Spleen (tissue), 7 donors: ENCODE measurements around the gene GET4.

Experiments used
- POLR2A ChIP-seq, 3 donors: fragments of 450-650 bp; IDR thresholded peaks; one replicate each; pipeline ENCODE4 v1.5.1; 2017; ENCODE audit warnings: antibody characterized with exemption in 3 of 3, mild to moderate bottlenecking in 1 of 3
- POLR2AphosphoS5 ChIP-seq, 3 donors: sonication (generic); formaldehyde crosslinking; IDR thresholded peaks; one replicate each; pipeline ENCODE4 v1.5.1; 2017; ENCODE audit warnings: antibody characterized with exemption in 3 of 3
- TF ChIP-seq, protein P1 (sequence below), 11 experiments: fragments of 200-600 bp in 7 of 11; fragments of 450-650 bp in 4 of 11; sonication (generic) in 4 of 11; IDR thresholded peaks in 8 of 11; conservative IDR thresholded peaks in 3 of 11; 1 replicate in 7 of 11; 2 replicates in 4 of 11; pipeline versions ENCODE4 v1.4.0 to v1.8.0; 2016 to 2021; ENCODE audit warnings: antibody characterized with exemption in 11 of 11, inconsistent platforms in 4 of 11, mild to moderate bottlenecking in 1 of 11
- donor health status: DM: no; HTN: no; CAD: no; lungs with moderate emphysema.
- donor health status: DM: no; HTN: no; CAD: no.
- donor health status: DM: no; HTN: no; CAD: no.

DNA sequence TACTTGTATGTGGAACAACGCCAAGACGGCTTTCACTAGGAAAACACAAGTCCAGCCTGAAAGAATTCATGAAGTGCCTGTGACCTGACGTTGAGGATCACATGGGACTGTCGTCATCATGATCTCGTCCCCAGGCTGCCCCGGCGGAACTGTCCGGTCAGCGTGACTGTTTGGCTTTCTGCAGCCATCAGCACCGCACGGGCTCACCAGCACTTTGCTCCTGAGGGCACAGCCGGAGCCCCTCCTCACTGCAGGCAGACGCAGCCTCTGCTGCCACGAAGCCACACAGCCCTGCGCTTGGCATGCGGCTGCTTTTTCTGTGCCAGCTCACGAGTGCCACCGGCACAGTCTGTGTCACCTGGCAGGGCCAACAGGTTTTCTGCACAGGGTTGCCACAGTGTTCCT, 9.4 kb upstream of the GET4 start:
- TF ChIP-seq, protein P1, sequence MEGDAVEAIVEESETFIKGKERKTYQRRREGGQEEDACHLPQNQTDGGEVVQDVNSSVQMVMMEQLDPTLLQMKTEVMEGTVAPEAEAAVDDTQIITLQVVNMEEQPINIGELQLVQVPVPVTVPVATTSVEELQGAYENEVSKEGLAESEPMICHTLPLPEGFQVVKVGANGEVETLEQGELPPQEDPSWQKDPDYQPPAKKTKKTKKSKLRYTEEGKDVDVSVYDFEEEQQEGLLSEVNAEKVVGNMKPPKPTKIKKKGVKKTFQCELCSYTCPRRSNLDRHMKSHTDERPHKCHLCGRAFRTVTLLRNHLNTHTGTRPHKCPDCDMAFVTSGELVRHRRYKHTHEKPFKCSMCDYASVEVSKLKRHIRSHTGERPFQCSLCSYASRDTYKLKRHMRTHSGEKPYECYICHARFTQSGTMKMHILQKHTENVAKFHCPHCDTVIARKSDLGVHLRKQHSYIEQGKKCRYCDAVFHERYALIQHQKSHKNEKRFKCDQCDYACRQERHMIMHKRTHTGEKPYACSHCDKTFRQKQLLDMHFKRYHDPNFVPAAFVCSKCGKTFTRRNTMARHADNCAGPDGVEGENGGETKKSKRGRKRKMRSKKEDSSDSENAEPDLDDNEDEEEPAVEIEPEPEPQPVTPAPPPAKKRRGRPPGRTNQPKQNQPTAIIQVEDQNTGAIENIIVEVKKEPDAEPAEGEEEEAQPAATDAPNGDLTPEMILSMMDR (IDR thresholded peaks at IDR 0.05 in 8 of 11, conservative IDR thresholded peaks at IDR 0.05 in 3 of 11), result no peak
- no peak for TF ChIP-seq POLR2A (IDR thresholded peaks at IDR 0.05)
- TF ChIP-seq POLR2AphosphoS5 (IDR thresholded peaks at IDR 0.05), result peak in 2 of 3 donors; percentile 32 to 39
